T-helper 1 cell (primary cell): ENCODE results near the gene ABLIM1.

ENCODE experiments used
- DNase-seq, 5 donors: peaks; one replicate each; pipeline ENCODE4 v3.0.0-alpha.2; 2012 to 2020

Gene ABLIM1

GRCh38 chr10:114485696-114486400 is 172.2 kb downstream of the ABLIM1 start:
- DNase-seq: no peak

GRCh38 chr10:114483575-114483974 is 174.5 kb downstream of the ABLIM1 start:
- DNase-seq: no peak

- no peak for DNase-seq
Measured at GRCh38 chr10:114482480-114483304, 175.4 kb downstream of the ABLIM1 start.

DNA sequence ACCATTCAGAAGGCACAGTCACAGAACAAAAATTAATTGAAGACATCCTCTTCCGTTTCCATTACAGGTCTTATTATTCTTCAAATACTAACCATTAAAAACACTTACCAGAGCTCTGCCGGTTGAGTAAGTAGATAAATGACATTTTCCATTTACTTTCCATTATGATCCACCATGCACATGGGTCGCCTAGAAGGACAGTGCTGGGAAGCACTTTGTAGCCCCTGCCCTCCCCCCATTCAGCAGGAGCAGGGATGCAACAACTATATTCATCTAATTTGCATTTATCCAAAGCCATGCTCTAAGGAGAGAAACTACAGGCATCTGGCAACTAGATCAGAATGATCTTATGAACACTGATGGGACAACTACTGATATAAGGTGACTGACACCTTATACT is 177.0 kb downstream of the ABLIM1 start:
- DNase-seq: no peak

DNA sequence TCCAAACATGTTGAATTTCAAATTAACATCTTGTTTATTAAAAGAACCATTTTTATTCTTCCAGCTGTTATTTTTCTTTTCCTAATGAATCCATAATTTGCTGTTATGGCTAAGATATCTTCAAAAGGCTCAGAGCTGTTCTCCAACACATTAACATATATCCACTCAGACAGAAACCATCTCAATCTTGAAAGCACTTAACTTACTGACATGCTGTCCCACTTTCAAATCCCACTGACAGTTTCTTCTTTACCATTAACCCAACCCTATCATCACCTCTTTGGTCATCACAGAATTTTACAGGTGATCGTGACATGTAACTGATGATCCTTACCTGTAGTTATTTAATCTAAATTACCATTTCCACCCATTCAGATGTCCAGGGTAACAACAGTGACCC is 178.2 kb downstream of the ABLIM1 start:
- no peak for DNase-seq

- DNase-seq: no peak
Measured at GRCh38 chr10:114479307-114479706, 178.8 kb downstream of the ABLIM1 start.

DNA sequence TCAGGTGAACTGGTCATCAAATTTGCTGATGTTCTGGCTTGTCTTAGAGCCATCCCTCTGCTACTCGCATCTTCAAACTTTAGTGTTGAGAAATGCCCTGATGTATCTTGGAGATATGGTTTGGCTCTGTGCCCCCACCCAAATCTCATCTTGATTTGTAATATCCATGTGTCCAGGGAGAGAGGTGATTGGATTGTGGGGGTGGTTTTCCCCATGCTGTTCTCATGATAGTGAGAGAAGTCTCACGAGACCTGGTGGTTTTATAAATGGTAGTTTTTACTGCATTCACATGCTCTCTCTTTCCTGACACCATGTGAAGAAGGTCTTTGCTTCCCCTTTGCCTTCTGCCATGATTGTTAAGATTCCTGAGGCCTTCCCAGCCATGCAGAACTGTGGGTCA is 179.8 kb downstream of the ABLIM1 start:
- no peak for DNase-seq

- no peak for DNase-seq
Measured at GRCh38 chr10:114477285-114477684, 180.8 kb downstream of the ABLIM1 start.

DNA sequence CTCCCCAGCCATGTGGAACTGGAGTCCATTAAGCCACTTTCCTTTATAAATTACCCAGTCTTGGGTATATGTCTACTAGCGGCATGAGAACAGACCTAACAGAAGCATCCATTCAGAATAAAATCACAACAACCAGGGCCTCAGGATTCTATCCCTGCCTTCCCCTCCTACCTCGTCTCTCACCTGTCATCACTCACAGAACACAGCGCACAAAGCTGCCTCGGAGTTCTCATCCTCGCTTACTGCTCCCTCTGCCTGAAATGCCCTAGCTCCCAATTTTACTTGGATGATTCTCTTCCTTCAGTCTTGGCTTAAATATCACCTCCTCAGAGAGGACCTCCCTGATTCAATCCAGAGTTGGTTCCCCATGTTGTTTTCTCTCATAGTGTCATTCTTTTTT is 183.1 kb downstream of the ABLIM1 start:
- DNase-seq: no peak

- no peak for DNase-seq
Measured at GRCh38 chr10:114473776-114474175, 184.3 kb downstream of the ABLIM1 start.

DNA sequence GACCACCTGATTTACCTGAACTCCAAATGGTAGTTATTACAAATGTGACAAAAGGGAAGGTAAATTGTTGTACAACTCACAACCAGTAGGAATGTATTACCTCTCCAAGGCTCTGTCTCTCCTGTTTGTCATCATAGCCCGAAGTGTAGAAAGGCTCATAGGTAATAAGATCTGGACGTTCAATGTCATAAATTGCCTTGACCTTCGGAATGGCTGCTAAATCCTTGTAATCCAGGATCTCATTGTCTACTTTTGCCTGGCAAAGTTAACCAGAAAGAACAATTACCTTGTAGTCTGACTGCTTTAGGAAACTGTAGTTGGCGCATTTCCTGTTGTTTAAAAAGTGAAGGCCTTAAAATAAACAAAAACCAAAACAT is 185.2 kb downstream of the ABLIM1 start:
- no peak for DNase-seq

DNA sequence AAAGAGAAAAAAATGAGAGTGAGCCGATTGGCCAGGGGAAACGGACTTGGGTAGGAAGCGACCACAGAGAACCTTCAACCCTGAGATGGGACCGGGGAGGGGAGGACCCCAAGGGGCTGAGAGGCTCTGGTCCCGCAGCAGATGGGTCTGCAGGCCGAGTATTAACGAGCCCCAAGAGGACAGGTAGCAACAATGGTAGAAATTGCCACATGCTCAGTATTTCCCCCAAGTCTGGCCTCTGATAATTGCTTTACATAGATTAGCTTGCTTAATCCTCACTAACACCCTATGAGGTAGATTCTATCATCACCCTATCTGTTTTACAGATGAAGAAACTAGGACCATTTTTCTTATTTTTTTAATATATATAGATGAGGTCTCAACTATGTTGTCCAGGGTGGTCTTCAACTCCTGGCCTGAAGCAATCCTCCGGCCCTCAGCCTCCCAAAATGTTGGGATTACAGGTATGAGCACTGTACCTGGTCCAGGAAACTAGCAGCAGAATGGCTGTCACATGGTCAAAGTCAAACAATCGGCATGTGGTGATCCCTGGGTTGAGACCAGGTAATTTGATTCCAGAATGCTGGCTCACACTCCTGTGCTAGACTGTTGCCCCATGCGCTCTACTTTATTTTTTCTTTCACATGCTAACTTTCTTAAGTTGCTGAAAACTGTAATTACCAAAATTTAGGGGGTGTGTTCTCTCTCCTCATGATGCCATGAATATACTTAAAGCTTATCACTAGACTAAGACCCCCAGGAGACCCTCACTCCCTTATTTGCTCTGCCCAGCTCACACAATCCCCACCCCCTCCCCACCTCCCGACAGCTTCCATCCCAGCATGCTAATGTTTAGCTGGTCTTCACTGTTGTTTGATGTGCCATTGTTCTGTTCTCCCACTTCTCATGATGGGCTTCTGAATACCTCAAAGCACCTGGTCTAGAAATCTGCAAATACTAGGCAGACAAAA is 185.9 kb downstream of the ABLIM1 start:
- no peak for DNase-seq

GRCh38 chr10:114470956-114471905 is 186.8 kb downstream of the ABLIM1 start:
- DNase-seq: peak; percentile 27 to 76 (median 50)

DNA sequence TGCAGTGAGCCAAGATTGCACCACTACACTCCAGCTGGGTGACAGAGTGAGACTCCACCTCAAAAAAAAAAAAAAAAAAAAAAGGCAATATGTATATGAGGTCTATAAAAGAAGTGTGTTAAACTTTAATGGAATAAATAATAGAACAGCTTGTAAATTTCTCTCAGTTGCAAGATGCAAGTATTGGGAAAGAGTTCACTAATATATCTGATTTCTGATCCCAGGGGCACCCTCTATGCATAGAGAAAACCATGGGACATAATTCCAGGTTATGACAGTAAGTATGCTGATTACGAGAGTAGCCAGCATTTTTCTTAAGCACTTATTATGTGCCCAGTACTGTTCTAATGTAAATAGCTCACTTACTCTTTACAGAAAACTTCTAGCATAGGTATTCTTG is 187.7 kb downstream of the ABLIM1 start:
- no peak for DNase-seq

GRCh38 chr10:114458955-114459354 is 199.1 kb downstream of the ABLIM1 start:
- DNase-seq: peak in 1 of 5 donors; percentile 25

DNA sequence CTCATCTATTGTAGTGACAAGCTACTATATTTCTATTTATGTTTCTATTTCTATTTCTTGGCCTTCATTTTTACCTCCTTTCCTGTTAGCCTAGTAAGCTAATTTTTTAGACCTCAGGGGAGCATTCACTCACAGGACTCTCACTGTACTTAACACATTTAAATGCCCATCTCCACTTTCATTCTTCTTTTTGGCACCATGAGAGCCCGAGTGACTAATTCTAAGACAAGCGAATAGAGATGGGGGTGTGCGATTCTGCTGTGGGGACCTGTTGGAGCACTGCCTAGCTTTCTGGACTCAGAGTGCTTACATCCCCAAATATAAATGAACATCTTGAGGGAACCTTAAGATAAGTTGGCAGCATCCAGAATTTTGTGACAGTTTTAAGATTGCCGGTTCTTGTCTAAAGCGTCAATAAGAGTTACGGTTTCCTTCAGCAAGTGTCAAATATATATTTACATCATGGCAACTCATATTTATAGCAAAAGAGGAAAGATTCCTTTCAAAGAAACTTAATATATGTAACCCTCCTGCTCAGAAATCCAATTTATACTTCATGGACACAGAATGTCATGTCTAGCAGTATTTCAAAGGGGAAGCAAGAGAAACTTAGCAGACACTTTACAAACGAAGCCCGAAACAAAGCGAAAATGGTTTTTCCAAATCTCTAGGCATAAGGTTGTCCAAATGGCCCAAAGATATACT is 199.7 kb downstream of the ABLIM1 start:
- DNase-seq: no peak

DNA sequence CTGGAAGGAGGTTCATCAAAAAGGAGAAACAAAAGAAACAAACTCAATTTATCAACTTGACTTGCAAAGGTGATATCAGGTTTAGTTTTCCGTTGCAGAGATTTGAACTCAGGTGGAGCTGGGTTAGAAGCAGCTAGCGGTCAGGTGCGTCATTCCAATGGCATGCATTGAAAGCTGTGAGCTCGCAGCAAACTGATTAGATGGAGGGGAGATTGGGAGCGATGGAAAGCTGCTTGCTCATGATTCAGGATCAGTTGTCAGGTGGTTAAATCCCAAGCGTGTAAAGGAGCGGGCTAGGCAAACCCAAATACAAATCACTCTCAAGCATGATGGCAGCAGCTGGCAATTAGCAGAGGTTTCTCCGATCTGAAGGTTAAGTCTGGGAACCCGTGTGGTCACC is 204.5 kb downstream of the ABLIM1 start:
- no peak for DNase-seq

GRCh38 chr10:114448897-114449296 is 209.2 kb downstream of the ABLIM1 start:
- no peak for DNase-seq

DNA sequence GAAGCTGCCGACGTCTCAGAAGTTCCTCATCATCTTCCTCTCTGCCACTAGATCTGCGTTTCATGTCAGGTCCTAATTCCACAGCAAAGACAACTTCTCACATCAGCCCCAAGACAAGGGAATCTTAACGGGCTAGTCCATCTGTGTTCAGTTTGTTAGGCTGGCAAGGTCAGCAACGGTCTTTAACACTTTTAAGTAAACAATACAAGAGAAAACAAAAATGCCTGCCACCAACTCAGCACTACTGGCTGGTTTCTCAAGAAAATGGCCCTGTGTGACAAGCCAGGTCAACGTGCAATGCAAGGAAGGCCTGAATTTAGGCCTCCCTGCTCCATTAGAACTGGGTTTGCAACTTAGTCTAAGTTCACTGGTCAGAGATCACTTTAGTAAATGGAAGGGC is 212.7 kb downstream of the ABLIM1 start:
- no peak for DNase-seq

DNA sequence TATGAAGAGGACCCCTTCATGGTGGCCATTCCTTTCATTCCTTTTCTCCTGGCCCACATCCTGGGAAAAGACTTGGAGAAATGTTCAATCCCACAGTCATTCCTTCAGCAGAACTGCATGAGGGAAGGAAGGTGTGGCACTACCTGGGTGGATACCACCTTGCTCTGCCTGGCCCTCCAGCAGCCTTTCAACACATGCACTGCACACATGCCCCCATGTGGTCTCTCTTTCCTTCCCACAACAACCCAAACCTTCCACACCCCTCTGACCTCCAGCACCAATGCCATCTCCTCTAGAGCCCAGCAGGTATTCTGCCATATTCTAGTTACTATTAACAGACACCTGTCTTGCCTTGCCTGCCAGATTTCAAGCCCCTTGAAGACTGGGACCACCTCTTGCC is 213.3 kb downstream of the ABLIM1 start:
- no peak for DNase-seq

- no peak for DNase-seq
Measured at GRCh38 chr10:114442091-114442630, 215.9 kb downstream of the ABLIM1 start.
